Keratinocyte (primary cell): ENCODE measurements around the gene SLC38A4.

Source experiments
- CTCF ChIP-seq, 3 experiments: IDR thresholded peaks in 1 of 3; conservative IDR thresholded peaks in 1 of 3; optimal IDR thresholded peaks in 1 of 3; 2 replicates in 2 of 3; 3 replicates in 1 of 3; pipeline versions ENCODE3 to v1.5.1; 2011; ENCODE audit warnings: low read length in 3 of 3, mild to moderate bottlenecking in 3 of 3, moderate library complexity in 2 of 3, control low read depth in 1 of 3, inconsistent platforms in 1 of 3; ENCODE audit not compliant: insufficient read depth in 2 of 3; ENCODE audit errors: extremely low read depth in 1 of 3
- EZH2 ChIP-seq: IDR thresholded peaks from one replicate; pipeline ENCODE4 v1.6.1; 2012; ENCODE audit warnings: inconsistent platforms, mild to moderate bottlenecking, low read length, moderate library complexity

GRCh38 chr12:46792925-46793324 is 32.9 kb downstream of the SLC38A4 start:
- no peak for TF ChIP-seq CTCF (optimal IDR thresholded peaks at IDR 0.05 in 1 of 3, IDR thresholded peaks at IDR 0.05 in 1 of 3, conservative IDR thresholded peaks at IDR 0.05 in 1 of 3; ENCODE audit: extremely low read depth in 1 of 3, insufficient read depth in 2 of 3, low read length in 3 of 3)
- TF ChIP-seq EZH2, result no peak
